Activated T-helper 17 cell treated with anti-CD3 and anti-CD28 coated beads, Interleukin-2, amount 50 U/mL, for 72 hours (primary cell): ENCODE measurements around the gene CCM2. TPM values are rescaled to one million over a fixed set of nuclear protein-coding genes. Genes with fewer than 3 reads are reported as not detected.
"Not testable (repeated sequence)": the region's sequence is repeated elsewhere in the genome, so short reads cannot be mapped to it uniquely, and the experiment has no call there.

Experiments used
- ATAC-seq: fragments of 150-1000 bp; cut with Tn5 transposase; replicated peaks from 2 replicates; pipeline ENCODE4 v1.10.0; 2021; ENCODE audit warnings: mild to moderate bottlenecking, moderate library complexity
- H3K27ac Mint-ChIP-seq: one replicate; pipeline ENCODE4 v1.8.0; 2022; ENCODE audit warnings: mixed read lengths
- H3K27me3 Mint-ChIP-seq: one replicate; pipeline ENCODE4 v1.8.0; 2022; ENCODE audit warnings: mixed read lengths
- H3K36me3 Mint-ChIP-seq: one replicate; pipeline ENCODE4 v1.8.0; 2022; ENCODE audit warnings: low read depth, mild to moderate bottlenecking, mixed read lengths
- H3K4me1 Mint-ChIP-seq: one replicate; pipeline ENCODE4 v1.8.0; 2022; ENCODE audit warnings: mixed read lengths
- H3K4me3 Mint-ChIP-seq: one replicate; pipeline ENCODE4 v1.8.0; 2022; ENCODE audit warnings: mild to moderate bottlenecking, mixed read lengths
- H3K9me3 Mint-ChIP-seq: one replicate; pipeline ENCODE4 v1.8.0; 2022; ENCODE audit warnings: mixed read lengths
- total RNA-seq, 2 donors: library from RNA; stranded (reverse); gene quantifications; one replicate each; pipeline ENCODE4 v1.2.3, GENCODE V29; 2022

The CCM2 gene
- total RNA-seq, 2 donors from 2014 or later = 69.8 to 79.3 TPM

DNA sequence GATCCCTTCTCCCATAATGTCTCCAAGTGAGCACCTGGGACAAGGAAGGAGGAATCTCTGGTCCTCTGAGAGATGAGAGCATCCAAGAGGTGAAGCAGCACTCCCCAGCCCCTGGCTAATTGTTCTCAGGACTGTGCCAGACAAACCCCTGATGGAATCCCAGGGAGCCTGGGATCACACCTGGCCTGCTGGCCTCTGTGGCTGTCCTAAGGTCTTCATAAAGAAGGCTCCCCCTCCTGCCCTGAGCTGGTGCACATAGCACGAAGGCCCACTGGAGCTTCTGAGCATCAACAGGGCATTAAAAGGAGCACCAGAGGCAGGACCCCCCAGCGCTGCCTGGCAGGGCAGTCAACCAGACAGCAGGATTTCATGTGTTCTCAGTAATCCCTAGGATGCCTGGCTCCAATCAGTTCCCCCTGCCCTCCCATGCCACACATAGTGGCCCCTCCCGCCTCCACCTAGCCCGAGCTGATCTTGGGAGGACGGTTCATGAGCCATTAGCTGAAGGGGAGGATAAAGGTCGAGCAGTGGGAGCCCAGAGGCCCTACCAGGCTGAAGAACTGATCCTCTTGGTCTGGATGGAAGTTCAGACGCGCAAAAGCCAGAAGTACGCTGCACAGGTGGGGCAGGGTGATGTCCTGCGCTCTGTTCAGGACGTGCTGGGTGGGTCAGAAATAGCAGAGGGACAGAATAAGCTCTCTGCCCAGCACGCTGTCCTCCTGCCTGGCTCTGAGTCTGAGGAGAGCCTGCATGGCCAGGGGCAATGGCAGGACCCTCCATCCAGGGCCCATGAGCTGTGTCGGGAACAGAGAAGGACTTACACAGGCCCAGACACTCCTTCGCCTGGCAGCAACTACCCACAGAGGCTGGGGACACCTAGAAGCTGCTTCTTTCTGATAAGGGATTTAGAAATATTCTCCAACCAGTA lies 103.0 kb downstream of the CCM2 start:
- peaks cover 88% of the 10 kb centered on the region for H3K36me3 Mint-ChIP-seq

DNA sequence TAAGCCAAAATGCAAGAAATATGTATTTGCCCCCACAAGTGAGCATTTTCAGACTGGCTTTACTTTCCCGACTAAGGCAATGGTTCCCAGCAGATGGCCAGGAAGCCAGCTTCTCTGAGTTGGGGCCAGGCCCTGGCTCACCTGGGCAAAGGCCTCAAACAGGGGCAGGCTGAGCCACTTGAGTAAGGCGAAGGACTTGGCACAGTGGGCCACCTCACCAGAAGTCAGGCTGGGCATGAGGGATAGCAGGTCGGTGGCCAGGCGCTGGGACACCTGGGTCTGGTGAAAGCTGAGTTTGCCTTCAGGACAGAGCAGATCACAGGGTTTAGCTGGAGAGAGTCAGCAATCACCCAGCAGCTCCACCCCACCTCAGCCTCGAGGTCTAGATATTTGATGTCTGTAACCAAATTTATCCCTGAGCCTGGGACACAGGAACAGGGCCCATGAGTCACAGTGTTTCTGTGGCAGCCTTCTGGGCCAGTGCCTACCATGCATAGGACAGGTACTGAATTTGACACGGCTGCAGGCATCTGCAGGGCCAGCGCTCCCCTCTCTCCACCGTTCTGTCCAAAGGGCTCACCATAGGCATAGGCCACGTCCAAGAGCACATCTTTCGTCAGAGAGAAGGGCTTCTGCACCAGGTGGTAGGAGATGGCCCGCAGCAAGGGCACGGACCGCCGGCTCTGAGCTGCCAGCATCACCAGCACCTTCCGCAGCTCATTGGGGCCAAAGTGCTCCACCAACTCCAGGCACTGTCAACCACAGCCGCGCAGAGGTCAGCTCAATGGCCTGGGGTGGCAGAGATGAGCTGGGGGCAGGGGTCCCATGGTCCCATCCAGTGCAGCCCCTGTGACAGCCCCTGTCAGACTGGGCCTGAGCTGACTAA lies 104.2 kb downstream of the CCM2 start:
- H3K27me3 Mint-ChIP-seq = no peaks in the 10 kb centered on the region
- H3K9me3 Mint-ChIP-seq = no peaks in the 10 kb centered on the region
- H3K27ac Mint-ChIP-seq = no peak overlapping the region
- H3K4me1 Mint-ChIP-seq = peaks cover 12% of the 10 kb centered on the region
- H3K36me3 Mint-ChIP-seq = peaks cover 98% of the 10 kb centered on the region
- no peak overlapping the region for H3K4me3 Mint-ChIP-seq
- no peak for ATAC-seq

More for the DNA sequence above, 103.0 kb downstream of the CCM2 start:
- Mint-ChIP-seq H3K27me3 (no peaks in the 10 kb centered on the region), H3K4me3 (no peak overlapping the region), H3K9me3 (no peaks in the 10 kb centered on the region), H3K4me1 (peaks cover 5% of the 10 kb centered on the region), H3K27ac (no peak overlapping the region)
- ATAC-seq = no peak

DNA sequence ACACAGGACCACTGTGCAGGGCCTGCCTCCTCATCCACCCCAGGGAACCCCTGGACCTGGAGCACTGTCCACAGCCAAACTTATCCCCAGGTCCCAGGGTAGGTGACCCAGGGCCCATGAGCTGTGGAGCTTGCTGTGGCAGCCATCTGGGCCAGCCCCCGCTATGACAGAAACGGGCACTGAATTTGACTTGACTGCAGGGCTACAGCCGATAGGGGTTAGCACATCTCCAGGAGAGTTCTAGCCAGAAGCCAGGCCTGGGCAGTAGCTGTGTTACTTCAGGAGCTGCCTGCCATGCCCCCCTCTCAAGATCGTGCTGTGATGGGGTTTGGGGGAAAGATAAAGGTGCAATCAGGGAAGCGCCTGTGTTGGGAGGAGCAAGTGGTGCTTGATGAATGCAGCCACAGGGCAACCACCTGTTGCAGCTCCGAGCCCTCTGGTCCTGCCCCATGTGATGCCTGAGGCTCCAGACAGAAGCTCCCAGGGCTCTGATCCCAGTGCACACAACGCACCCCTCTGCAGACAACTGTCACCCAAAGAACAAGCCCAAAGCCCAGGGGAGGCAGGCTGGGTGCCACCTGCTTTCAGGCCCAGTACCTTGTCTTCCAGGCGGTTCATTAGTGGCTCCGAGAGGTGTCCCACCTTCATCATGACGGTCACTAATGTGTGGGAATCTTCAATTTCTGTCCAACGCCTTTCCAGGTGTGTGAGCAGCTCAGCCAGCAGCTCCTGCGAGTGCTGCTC lies 105.0 kb downstream of the CCM2 start:
- Mint-ChIP-seq H3K9me3 (no peaks in the 10 kb centered on the region), H3K27me3 (no peaks in the 10 kb centered on the region), H3K4me3 (no peak overlapping the region), H3K36me3 (peaks cover 98% of the 10 kb centered on the region), H3K27ac (no peak overlapping the region), H3K4me1 (peaks cover 14% of the 10 kb centered on the region)
- ATAC-seq = no peak

DNA sequence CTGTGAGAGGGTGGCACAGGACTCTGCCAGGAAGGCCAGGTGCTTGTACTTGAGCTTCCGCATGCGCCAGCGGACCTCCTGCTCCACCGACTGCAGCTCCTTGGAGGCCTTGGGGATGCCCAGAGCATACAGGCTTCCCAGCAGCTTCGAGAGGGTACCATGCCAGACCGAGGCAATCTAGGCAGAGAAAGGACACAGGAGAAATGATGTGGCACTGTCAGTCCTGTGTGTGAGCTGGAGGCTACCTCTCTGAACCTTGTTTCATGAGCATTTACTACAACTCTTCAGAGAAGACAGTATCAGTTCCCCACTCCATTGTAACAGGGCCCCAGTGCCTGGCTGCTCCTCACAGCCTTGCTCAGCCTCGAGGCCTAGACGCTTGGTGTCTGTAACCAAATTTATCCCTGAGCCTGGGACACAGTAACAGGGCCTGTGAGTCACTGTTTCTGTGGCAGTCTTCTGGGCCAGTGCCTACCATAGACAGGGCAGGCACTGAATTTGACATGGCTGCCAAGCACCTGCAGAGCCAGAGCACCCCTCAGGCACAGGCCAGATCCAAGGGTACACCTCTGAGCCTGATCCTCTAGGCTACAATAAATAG lies 105.7 kb downstream of the CCM2 start:
- Mint-ChIP-seq H3K4me1 (peaks cover 17% of the 10 kb centered on the region), H3K4me3 (peak overlapping the region; percentile 13), H3K36me3 (peaks cover 98% of the 10 kb centered on the region), H3K27me3 (no peaks in the 10 kb centered on the region), H3K27ac (no peak overlapping the region), H3K9me3 (no peaks in the 10 kb centered on the region)
- ATAC-seq = peak; percentile 28

DNA sequence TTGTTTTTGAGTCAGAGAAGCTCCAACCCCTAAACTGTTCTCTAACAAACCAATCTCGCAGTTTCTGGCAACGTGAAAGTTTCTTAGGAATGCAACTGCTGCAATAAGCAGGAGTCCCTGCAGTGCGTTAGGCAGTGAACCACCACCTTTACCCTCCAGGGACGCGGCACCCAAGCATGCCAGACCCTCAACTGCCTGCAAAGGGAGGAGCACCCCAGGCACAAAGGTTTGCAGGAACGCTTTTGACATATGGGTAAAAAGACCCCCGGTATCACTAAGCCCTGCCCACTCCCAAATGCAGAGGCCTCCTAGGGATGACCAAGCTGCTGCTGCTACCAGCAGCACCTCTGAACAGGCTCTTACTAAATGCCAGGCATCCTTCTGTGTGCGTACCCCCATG lies 106.8 kb downstream of the CCM2 start:
- no peak overlapping the region for H3K27ac Mint-ChIP-seq
- no peaks in the 10 kb centered on the region for H3K9me3 Mint-ChIP-seq
- H3K4me1 Mint-ChIP-seq = peaks cover 20% of the 10 kb centered on the region
- ATAC-seq = no peak
- H3K27me3 Mint-ChIP-seq = no peaks in the 10 kb centered on the region
- peaks cover 98% of the 10 kb centered on the region for H3K36me3 Mint-ChIP-seq
- peak overlapping the region; percentile 95 for H3K4me3 Mint-ChIP-seq

DNA sequence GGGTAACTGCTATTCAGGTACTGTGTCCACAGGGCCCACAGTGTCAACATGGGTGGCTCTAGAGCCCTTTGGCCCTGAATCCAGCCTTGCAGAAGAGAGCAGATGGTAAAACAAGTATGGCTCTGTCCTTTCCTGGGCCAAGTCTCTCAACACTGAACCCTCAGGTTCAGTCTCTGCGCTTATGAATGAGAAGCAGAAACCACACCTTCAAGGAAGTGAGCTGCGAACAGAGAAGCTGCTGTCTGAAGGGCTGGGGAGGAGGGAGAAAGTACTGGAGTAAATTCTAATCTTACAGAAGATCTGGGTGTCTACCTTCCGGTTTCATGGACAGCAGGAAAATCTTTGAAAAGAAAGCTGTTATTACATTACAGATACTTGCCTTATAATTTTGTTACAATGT lies 107.4 kb downstream of the CCM2 start:
- no peaks in the 10 kb centered on the region for H3K27me3 Mint-ChIP-seq
- H3K9me3 Mint-ChIP-seq = no peaks in the 10 kb centered on the region
- H3K36me3 Mint-ChIP-seq = peaks cover 94% of the 10 kb centered on the region
- H3K4me3 Mint-ChIP-seq = peak overlapping the region; percentile 95
- H3K4me1 Mint-ChIP-seq = peaks cover 21% of the 10 kb centered on the region
- no peak for ATAC-seq
- H3K27ac Mint-ChIP-seq = peak overlapping the region; percentile 80

DNA sequence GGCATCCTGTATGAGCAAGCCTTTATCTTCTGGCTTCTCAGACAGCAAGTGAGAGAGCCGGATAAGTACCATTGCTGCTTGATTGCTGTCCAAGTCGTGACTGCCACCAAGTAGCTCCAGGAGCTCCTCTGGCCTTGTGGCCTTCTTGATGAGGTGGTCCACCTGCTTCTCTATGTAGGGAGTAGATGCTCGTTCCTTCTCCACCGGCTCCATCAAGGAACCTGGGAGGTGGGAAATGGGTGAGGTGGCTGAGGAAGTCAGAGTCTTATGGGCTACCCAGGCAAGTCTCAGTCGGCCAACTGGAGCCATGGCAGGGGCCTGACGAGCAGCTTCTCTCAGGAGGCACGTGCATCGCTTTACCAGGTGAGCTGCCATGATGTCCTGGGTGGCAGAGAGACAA lies 108.9 kb downstream of the CCM2 start:
- peaks cover 81% of the 10 kb centered on the region for H3K36me3 Mint-ChIP-seq
- no peaks in the 10 kb centered on the region for H3K27me3 Mint-ChIP-seq
- H3K4me3 Mint-ChIP-seq = peak overlapping the region; percentile 95
- H3K4me1 Mint-ChIP-seq = peaks cover 21% of the 10 kb centered on the region
- no peak for ATAC-seq
- no peaks in the 10 kb centered on the region for H3K9me3 Mint-ChIP-seq
- H3K27ac Mint-ChIP-seq = peak overlapping the region; percentile 46

DNA sequence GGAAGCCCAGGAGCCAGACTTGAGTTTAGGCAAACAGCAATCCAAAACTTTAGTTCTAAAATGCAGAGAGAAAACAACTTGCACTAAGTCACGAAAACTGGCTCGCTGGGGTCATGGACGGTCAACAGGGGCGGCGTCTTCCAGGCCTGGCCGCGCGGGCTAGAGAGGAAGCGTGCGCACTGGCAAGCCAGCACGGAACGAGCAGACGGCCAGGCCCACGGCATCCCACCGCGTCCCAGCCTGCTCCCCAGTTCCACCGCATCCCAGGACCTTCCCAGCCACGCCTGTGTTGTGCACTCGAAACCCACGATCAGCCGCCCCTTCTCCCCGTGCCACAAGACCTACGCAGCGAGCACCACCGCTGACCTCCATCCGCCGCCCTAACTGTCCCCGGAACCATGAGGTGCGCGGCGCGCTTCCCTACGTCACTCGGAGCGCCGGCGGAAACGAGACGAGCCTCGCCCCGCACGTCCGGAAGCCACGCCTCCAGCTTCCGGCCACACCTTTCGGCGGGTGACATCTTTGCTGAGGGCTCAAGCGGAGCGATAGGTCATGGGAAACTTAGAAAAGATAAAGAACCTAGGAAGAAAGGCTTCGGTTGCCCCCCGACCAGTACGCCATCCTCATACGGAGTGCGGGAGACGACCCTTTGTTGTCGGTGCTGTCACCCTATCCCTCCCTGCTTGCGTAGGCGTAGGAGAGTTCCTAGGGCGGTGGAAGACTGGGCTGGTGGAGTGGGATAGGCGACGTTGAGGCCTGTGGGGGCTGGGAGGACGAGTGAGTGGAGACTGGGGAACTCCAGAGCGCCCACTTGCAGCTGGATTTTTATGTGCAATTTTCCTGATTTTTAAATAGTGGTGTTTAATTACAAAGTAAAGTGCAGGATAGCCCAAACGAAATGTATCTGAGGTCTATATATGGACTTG lies 111.6 kb downstream of the CCM2 start, which contains the start of gene TBRG4:
TBRG4 (minus strand) TSS at position 400 of the 926 bp plus-strand sequence. CDS start 2,460 bp downstream, outside the sequence.
- no peaks in the 10 kb centered on the region for H3K9me3 Mint-ChIP-seq
- ATAC-seq = peak; percentile 98
- H3K4me3 Mint-ChIP-seq = peak within 1 kb of the TSS; percentile 95
- H3K27ac Mint-ChIP-seq = peak within 1 kb of the TSS; percentile 99
- H3K27me3 Mint-ChIP-seq = no peaks in the 10 kb centered on the region
- peaks cover 54% of the 10 kb centered on the region for H3K36me3 Mint-ChIP-seq
- peaks cover 21% of the 10 kb centered on the region for H3K4me1 Mint-ChIP-seq

DNA sequence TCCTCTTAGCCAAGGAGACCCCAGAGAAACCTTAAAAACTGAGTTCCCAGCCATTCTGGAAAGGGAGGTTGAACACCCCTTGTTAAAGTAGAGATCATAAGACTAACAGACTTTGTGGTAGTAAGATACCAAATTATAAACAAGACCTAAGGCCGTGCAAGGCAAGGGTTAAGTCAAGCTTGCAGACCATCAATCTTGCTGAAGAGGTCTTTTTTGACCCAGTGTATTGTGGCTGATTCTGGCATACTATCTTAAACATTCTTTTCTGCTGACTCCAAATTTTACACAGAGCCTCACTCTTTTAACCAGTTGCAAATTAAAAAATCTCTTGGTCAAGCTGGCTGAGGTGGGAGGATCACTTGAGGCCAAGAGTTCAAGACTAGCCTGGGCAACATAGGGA lies 112.6 kb downstream of the CCM2 start:
- peaks cover 20% of the 10 kb centered on the region for H3K4me1 Mint-ChIP-seq
- no peak for ATAC-seq
- H3K27me3 Mint-ChIP-seq = no peaks in the 10 kb centered on the region
- no peaks in the 10 kb centered on the region for H3K9me3 Mint-ChIP-seq
- H3K36me3 Mint-ChIP-seq = peaks cover 43% of the 10 kb centered on the region
- peak overlapping the region; percentile 95 for H3K4me3 Mint-ChIP-seq
- peak overlapping the region; percentile 99 for H3K27ac Mint-ChIP-seq

DNA sequence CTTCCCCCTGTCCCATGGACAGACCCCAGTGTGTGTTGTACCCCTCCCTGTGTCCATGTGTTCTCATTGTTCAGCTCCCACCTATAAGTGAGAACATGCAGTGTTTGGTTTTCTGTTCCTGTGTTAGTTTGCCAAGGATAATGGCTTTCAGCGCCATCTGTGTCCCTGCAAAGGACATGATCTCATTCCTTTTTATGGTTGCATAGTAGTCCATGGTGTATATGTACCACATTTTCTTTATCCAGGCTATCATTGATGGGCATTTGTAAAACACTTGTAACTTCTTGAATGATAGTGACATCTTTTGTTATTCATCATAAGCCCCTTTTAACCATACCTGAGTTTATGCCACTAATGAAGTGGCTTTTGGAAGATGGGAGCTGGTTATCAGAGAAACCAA lies 114.3 kb downstream of the CCM2 start:
- not testable (repeated sequence) for ATAC-seq, H3K9me3 Mint-ChIP-seq, H3K4me3 Mint-ChIP-seq, H3K4me1 Mint-ChIP-seq, H3K27me3 Mint-ChIP-seq, H3K27ac Mint-ChIP-seq
- peaks cover 27% of the 10 kb centered on the region for H3K36me3 Mint-ChIP-seq

DNA sequence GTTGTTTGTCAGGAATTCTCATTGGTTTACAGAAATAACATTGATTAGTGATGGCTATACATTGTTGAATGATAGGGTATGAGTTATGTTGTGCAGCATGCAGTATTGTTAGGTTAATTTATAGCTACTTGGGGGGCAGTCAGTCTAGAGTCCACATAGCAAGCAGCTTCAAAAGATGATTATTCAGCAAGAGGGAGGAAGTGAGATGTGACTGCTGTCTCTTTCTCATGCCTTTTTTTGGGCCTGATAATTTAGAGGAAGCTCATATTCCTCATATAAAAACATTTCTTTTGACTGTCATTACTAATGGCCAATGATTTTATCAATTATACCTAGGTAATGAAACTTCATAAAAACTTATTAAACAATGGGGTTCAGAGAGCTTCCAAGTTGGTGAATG lies 114.9 kb downstream of the CCM2 start:
- H3K4me1 Mint-ChIP-seq = peaks cover 8% of the 10 kb centered on the region
- H3K36me3 Mint-ChIP-seq = peaks cover 21% of the 10 kb centered on the region
- no peak overlapping the region for H3K4me3 Mint-ChIP-seq
- H3K27me3 Mint-ChIP-seq = no peaks in the 10 kb centered on the region
- no peaks in the 10 kb centered on the region for H3K9me3 Mint-ChIP-seq
- ATAC-seq = no peak
- no peak overlapping the region for H3K27ac Mint-ChIP-seq

DNA sequence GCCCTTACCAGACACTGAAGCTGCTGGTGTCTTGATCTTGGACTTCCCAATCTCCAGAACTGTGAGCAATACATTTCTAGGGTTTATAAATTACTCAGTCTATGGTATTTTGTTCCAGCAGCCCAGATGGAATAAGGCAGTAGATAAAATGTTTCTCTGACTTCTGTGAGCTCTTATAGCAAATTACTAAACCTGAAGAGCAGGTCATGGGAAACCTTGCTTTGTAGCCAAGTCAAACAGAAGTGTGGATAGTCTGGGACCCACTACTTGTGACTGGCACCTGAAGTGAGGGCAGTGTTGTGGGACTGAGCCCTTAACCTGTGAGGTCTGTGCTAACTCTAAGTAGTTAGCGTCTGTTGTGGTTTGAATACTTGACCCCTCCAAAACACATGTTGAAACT lies 116.0 kb downstream of the CCM2 start:
- peaks cover 10% of the 10 kb centered on the region for H3K36me3 Mint-ChIP-seq
- H3K4me1 Mint-ChIP-seq = peaks cover 4% of the 10 kb centered on the region
- H3K27ac Mint-ChIP-seq = no peak overlapping the region
- ATAC-seq = no peak
- no peaks in the 10 kb centered on the region for H3K9me3 Mint-ChIP-seq
- no peaks in the 10 kb centered on the region for H3K27me3 Mint-ChIP-seq
- H3K4me3 Mint-ChIP-seq = no peak overlapping the region

DNA sequence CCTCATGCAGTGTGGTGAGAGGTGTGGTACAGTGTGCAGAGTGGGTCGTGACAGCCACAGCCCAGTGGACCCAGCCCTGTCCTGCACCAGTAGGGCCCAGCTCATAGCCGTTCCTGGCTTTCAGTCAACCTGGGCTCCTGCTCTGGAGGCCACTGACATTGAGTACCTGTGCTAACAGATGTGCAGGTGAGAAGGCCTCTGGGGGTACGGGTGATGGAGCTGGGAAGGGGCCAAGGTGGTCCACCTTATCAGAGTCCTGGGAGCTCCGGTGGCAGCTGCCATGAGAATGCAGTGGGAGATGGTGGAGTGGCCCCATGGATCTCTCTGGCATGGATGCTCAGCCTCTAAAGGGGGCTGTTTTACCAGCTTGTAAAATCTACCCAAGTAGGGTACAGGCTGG lies 117.6 kb downstream of the CCM2 start:
- no peak for ATAC-seq
- Mint-ChIP-seq H3K27ac (peak overlapping the region; percentile 25), H3K4me3 (no peak overlapping the region), H3K9me3 (no peaks in the 10 kb centered on the region), H3K36me3 (no peaks in the 10 kb centered on the region), H3K27me3 (no peaks in the 10 kb centered on the region), H3K4me1 (no peaks in the 10 kb centered on the region)
